Measurements from ENCODE around the gene SAMD10.
A peak's percentile ranks its signal among the peaks of the same experiment; 100 is the strongest.
"Not testable (repeated sequence)": the region's sequence is repeated elsewhere in the genome, so short reads cannot be mapped to it uniquely, and the experiment has no call there.

The SAMD10 gene

DNA sequence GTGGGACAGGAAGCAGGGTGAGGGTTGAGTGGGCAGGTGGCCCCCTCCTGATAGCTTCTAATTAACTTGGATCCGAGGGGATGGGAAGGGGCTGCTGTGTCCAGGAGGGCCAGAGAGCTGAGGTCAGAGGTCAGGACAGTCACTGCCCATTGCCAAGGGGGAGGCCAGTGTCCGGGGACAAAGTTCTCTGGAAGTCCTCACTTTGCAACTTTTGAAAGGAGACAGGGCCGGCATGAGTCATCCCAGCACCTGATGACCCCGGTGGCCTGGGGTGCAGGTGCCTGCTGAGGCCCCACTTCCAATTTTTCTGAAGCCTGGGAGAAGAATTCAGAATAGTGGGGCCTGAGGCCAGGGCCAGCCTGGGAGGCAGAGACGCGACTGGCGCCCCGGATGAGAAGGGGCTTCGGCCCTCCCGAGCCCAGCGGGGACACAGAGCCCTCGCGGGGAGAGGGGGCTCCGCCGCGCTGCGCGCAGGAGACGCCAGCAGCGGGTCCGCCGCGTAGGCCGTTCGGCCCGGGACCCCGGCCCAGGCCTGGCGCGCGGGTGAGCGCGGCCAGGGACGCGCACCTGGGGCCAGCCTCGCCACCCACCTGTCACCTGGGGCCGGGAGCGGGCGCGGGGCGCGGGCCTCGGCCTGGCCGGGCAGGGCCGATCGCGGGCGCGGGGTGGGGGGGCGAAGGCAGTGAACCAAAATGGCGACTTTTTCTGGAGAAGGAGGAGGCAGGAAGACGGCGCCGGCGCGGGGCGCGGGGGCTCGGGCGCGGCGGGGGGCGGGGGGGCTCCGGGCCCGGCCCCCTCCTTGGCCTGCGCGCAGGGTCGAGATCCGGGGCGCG is 10.3 kb downstream of the SAMD10 start:
- no peak for DNase-seq (ENCODE audit: low read depth)

DNA sequence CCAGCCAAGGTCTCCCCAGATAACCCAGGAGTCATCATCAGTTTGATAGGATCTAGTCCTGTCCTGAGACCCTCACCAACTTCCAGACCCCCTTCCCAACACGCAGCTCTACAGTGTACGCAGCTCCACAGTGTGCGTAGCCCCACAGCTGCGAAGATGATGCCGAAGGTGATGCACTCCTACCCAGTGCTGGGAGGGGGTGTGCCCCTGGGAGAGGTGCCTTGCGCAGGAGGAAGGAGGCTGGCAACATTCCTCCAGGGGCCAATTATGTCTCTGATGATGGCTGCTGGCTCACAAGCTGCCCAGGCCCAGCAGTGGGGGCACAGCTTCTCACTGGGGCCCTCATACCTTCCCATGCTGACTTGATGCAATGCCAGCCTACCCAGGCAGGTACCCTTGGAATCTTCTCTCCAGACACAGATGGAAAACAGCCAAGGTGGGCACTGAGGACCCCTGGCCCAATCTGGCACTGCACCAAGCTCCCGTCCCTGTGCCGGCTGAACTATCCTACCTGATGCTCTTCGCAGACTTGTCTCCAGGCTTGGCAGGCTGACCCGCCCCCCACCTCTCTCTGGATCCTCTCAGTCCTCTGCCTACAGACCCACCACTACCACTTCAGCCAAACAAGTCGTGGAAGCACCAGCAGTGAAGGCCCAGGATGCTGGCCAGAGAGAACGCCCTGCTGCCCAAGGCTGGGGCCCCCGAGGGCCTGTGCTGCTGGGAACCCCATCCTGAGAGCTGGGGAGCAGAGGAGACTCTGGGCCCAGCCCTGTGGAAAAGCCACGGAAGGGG is 11.1 kb downstream of the SAMD10 start:
- DNase-seq (ENCODE audit: low read depth) = no peak

DNA sequence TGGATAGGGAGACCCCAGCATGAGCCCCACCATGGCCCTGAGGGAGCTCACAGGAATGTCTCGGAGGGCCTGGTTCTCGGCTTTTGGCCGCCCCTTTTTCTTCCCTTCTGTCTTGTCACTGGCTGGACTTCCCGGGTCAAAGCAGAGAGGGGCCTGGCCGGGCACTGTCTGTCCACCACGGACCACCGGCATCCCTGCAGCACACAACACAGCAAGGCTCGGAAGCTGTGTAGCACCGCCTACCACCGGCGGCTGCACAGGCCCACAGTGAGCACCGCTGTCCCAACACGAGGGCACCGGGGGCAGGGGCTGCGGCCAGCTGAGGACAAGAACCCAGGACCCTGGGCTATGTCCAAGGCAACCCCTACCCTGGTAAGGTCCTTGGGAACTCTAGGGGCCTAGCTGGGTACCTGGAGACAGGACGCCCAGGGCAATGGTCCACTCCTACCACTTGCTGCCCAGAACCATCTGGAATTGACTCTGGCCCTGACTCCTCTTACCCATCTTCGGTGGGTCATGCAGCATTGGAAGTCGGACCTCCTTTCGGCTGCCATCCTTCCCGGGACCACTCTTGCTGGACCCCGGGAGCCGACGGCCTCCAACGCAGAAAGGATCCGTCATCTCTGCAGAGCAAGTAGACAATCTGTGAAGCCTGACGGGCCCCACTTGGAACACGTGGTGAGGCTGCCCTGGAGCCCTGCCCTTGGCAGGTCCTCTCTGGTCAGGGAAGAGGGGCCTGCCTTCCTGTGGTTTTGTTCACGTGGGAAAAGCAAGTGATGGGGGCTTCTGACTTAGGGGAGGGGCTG is 11.9 kb downstream of the SAMD10 start:
- DNase-seq (ENCODE audit: low read depth) = no peak

DNA sequence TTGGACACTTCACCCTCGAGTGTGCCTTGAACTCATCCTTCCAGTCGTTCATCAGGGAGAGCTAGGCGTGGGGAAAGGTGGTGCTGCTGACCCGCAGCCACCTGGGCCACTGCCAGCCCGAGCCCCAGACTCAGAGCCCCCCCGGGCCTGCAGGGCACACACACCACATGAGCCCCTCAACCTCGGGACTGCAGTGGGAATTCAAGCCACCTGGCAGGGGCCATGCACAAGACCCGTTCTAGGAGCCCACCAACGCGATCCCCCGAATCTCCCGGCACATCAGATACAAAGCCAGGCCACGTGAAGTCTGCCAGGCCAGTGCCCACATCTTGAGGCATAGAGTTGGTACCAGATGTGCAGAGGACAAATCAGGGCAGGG is 12.5 kb downstream of the SAMD10 start:
- DNase-seq (ENCODE audit: low read depth) = no peak

DNA sequence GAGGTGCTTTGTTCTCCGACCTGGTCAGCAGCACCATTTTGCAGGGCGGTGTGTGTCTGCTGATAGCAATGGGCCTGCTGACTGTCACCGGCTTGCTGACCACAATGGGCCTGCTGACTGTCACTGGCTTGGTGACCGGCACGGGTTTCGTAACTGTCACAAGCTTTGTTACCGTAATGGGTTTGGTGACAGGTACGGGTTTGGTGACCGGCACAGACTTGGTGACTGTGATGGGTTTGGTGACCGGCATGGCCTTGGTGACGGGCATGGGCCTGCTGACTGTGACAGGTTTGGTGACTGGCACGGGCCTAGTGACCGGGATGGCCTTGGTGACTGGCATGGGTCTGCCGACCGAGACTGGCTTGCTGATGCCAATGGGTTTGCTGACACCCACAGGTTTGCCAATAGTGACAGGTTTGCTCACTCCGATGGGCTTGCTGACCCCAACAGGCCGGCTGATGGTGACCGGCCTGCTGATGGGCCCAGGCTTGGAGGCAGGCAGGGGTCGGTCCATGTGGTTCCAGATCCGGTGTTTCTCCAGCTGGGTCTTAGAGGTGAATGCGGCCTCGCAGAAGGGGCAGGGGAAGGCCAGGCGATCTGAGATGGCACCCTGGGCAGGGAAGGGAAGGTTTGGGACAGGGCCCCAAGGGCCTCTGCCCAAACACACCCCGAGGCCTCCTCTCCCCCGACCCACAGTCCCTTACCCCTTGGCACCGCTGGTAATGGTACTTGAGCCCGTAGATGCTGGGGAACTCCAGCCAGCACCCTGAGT is 13.1 kb downstream of the SAMD10 start:
- no peak for DNase-seq (ENCODE audit: low read depth)

DNA sequence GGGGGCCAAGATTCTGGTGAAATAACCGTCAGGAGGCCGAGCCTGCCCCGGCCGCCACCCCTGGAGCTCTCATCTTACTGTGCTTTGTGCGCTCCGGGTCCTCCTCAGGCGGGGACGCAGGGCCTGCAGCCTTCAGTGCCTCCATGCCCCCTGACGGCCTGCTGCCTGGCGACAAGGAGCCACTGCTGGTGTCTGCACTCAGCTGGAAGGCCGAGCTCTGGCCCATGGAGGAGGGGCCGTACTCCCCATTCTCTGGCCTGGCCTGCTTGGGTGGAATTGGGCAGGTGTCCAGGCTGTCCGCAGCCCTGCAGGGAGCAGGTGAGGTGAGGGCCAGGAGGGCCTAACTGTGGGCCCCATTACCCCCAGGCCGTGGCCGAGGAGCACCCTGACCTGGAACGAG is 15.0 kb downstream of the SAMD10 start:
- no peak for DNase-seq (ENCODE audit: low read depth)

DNA sequence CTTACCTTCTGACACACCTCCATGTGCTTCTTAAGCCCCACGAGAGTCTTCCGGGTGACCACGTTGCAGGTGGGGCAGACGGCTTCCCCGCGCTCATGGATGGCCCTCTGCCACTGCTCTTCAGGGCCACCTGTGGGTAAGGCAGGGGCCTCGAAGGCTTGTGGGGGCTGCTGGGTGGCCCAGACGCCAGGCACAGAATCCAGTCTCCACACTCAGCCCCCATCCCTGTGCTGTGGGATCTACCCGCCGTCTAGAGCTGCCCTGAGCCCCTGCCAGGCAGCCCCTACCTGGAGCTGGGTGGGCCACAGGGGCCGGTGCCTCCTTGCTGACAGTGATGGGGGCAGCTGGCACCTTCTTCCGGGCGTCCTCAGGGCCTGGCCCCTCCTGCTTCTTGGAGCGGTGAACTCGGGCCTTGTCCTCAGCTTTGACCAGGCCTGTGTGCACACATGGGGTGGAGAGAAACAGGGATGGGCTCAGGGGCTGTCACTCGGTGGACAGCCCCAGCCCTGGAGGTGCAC is 15.6 kb downstream of the SAMD10 start:
- no peak for DNase-seq (ENCODE audit: low read depth)

DNA sequence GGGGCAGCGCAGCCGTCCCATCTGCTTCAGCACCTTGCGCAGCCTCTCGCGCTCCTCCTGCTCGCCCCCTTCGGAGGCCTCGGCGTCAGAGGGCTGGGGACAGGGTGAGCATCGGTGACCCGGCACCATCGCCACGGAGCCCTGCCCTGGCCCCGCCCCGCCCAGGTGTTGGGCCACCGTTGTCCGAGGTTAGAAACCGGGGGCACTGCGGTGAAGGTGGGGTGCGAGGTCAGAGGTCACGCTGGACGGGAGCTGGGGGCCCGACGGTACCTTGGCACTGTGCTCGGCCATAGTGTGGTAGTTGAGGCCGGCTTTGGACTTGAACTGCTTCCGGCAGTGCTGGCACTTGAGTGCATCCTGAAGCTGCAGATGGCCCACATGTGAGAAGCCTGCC is 16.1 kb downstream of the SAMD10 start:
- DNase-seq (ENCODE audit: low read depth) = no peak

DNA sequence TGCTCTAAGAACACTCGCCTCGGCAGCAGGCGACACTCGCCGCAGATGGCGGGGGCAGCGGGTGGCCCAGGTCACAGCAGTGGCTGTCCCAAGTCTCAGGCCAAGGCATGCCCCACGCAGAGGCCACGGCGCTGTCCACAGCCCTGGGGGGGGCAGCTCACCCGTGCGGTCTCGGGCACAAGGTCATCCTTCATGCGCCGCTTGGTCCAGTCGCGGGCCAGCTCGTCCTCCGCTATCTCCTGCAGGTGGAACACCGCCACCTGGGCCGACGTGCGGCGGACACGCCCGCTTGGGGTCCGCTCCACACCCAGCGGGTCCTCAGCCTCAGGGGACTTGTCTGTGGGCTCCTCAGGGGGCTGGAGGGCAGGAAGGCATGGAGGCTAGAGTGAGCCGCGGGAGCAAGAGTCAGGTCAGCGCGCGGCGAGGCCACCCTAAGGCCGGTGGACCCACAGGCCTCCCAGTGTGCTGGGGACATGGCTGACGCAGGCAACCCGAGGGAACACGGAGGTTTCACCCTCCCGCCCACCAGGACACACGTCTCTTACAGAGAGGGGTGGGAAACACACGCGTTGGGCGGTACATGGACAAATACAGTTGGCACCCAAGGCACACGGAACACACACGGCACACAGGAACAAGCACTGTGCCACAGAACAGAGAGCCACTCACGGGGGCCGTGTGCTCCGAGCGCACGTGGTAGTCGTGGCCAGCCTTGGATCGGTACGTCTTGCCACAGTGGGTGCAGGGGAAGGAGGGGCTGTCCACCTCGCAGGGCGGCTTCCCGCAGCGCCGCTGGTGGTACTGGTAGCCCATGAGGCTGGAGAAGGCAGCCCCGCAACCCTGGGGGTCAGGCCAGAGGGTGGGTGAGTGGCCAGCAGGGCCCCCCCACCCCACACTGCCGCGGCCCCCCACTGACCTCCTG is 16.8 kb downstream of the SAMD10 start:
- no peak for DNase-seq (ENCODE audit: low read depth)

DNA sequence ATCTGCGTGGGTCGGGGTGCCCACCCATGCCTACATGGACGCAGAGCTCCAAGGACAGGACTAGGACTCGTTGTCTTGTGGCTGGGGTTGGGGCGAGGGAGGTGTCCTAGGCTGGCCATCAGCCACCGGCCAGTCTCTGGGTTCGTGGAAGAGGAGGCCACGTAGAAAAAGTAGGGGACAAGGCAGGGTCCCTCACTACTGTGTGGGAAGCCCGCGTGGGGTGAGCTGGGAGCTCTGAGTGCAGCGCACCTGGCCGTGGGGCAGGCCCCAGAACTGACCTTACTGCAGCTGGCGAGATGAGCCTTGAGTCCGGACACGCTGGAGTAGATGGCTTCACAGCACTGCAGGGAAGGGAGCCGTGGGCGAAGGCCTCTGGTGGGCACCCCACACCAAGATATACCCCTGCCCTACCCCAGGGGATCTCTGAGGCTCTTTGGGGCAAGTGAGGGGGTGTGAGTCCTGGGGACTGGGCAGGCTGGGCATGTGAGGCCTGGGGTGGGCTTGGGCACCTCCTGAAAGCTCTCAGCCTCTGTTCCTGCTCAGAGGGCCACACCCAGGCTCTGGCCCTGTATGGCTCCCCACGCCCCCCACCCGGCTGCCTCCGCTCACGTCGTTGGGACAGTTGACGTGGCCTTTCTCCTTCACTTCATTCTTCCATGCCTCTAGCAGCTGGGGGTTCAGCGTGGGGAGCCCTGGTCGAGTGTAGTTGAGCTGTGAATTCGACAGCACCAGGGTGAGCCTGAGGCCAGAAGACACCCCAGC is 17.6 kb downstream of the SAMD10 start:
- DNase-seq (ENCODE audit: low read depth) = no peak

DNA sequence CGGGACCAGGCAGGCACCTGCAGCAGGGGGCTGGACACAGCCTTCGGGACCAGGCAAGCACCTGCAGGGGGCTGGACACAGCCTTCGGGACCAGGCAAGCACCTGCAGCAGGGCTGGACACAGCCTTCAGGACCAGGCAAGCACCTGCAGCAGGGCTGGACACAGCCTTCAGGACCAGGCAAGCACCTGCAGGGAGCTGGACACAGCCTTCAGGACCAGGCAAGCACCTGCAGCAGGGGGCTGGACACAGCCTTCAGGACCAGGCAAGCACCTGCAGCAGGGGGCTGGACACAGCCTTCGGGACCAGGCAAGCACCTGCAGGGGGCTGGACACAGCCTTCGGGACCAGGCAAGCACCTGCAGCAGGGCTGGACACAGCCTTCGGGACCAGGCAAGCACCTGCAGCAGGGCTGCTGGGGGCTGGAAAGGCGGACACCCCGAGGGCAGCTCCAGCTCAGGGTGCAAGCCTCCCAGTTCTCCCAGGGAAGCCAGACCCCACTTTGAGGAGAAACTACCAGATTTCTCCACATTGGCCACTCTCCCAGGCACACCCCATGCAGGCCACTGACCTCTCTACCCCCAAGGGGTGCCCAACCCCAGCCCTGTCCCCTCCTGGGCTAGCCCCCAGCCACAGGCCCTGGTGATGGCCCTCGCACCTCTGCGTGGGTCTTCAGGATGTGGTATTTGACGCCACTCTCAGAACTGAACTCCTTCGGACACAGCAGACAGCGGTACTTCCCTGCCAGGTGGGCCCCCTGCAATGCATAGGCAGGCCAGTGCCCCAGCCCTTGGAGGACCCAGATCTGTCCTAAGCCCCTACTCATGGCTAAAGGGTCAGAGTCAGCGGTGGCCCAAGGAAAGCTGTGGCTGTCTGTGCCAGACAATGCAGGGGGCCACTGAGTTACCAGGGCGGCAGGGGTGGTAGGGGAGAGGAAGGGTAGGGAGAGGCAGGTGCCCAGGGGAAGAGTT is 18.5 kb downstream of the SAMD10 start:
- not testable (repeated sequence) for DNase-seq (ENCODE audit: low read depth)

DNA sequence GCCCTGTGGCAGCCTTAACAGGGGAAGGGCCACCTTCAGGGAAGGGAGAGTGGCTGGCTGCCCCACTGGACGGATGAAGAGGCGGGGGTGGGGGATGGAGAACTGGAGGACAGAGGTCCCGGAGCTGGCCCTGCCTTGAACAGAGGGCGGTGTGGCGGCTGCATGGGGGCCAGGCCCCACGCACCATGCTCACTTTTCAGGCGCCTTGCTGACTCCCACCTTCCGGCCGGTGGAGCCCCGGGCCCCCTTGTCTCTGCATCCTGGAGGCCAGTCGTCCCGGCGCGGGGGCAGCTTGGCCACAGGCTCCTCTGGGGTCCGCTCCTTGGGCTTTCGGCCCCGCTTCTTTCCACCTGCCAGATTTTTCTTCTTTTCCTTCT is 19.8 kb downstream of the SAMD10 start:
- DNase-seq (ENCODE audit: low read depth) = no peak

DNA sequence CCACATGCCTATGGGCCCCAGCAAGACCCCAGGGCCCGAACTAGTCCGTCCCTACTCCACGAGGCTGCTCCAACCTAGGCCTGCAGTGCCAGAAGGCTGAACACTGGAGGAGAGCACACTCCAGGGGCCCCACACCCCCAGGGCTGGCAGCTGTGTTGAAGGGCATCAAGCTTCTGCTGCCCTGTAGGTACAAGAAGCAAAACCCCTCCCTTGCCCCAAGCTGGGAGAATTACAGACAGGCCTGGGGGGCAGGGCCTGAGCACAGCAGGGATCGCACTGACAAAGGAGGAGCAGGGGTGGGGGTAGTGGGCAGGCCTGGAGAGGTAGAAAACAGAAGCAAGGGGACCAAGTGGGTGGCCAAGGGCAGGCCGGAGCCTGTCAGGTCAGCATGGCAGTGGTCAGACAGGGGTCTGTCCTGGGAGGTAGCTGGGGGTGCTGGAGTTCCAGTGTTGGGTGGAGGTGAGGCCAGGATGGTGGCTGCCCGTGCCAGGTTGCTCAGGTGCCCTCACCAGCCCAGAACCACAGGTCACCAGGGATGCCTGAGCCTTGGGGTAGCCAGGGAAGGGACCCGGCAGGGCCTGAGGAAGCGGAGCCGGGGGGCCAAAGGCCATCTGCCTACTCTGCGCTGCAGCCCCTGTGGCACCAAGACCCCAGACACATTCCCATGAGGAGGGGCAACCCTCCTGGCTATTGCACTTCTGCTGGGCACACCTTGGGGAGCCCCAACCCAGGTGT is 20.3 kb downstream of the SAMD10 start:
- DNase-seq (ENCODE audit: low read depth) = no peak

DNA sequence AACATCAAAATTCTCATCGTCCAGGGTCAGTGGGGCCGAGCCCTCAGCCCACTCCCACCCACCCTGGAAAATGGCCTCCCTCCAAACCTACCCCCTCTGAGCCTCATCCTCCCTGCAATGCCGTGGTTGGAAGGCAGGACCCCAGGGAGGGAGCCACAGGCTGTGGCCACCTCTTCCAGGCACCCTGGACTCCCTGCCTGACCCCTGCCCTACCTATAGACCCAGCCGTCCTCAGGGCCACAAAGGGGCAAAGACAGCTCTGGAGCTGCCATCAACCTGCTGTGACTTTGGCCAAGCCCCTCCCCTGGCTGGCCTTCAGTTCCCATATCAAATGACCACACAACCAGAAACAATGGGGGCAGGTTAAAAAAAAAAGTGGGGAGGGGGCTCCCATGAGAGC is 21.0 kb downstream of the SAMD10 start:
- no peak for DNase-seq (ENCODE audit: low read depth)

DNA sequence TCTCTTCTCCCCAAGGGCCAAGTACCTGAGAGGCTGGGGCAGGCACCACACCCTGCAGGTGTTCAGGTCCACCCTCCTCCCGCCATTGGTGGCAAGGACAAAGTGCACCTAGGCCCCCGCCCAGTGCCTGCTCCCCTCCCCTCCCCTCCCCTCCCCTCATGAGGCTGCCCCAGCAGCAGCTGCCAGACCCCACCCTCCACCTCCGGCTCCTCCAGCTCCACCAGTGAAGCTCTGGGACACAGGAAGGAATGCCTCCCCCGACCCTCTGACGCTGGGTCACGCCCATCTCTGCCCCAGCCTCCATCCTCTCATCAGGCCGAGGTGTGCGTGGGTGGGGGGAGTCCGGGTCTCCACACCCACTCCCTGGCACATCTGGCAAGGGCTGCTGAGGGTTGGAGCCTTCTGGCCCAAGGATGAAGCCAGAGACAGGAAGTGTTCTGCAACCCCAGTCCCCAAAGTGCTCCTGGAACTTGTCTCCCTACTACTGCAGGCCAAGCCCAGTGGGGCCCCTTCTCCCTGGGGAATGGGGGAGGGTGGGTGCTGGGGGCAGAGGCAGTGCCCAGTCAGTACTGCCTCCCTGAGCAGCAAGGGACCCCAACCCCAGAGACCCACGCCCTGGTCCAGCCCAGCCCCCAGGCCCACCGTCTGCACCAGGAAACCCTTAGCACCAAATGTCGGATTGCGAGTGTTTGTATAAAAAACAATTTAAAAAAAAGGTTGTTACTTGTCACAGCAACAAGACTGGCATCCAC is 21.6 kb downstream of the SAMD10 start:
- no peak for DNase-seq (ENCODE audit: low read depth)

DNA sequence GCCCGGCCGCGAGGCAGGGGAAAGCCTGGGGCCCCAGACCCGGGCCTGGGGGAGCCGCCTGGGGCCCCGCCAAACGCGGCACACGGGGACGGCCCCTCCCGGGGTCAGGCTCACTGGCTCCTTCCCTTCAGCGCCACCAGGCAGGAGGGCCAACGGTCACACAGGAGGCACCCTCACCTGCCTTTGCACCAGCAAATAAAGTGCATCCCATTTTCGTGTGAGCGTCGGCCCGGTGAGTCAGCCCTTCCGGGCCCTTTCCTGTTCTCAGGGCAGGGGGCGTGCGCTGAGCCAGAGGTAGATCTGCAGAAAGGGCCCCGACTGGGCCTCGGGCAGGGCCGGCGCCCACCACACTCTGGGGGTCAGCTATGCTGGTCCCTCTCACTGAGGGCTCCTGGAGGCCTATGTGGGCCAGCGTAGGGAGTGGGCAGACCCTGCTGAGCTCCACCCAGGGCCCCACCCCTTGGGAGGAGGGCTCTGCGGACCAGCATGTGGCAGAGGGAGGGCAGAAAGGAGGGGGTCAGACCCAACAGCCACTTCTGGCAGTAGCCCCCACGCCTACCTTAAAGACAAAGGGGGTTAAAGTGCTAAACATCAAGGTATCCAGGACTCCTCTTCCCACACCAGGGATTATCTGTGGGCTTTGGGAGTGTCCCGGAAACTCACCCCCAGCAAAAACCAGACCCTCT is 22.3 kb downstream of the SAMD10 start:
- DNase-seq (ENCODE audit: low read depth) = peak; percentile 64

DNA sequence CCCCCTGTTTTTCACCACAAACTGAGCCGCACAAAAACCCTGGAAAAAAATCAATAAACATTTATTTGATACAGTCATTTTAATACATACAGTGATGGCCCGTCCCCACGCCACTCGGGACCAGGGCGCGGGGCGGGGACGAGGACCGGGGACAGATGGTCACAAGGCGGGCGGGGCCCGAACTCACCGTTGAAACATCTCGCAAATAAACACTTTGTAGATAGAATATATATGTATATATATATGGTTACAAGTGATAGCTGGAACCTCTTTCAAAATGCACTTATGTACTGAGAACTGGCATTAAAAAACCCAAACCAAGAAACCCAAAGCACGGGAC is 22.8 kb downstream of the SAMD10 start:
- DNase-seq (ENCODE audit: low read depth) = no peak
